NT2/D1 (cell line): ENCODE data around the gene FAM118A.

Experiments
- SUZ12 ChIP-seq: IDR thresholded peaks from 2 replicates; pipeline ENCODE4 v1.6.1; 2011; ENCODE audit not compliant: insufficient read length, insufficient read depth; ENCODE audit errors: extremely low read depth
- YY1 ChIP-seq: IDR thresholded peaks from 2 replicates; pipeline ENCODE4 v1.6.1; 2011; ENCODE audit not compliant: insufficient read length, insufficient read depth
- ZNF274 ChIP-seq: IDR thresholded peaks from 2 replicates; pipeline ENCODE4 v1.6.1; 2011; ENCODE audit warnings: mild to moderate bottlenecking, low read depth, low read length

- TF ChIP-seq YY1 = no peak
- no peak for TF ChIP-seq ZNF274
- TF ChIP-seq SUZ12 = no peak
These were observed 6.6 kb upstream of the FAM118A start for GRCh38 chr22:45303181-45303580.
